ENCODE data around the gene MRPL12.

Gene MRPL12

GRCh38 chr17:81741594-81742452, 38.7 kb downstream of the MRPL12 start:
- no peak for DNase-seq
